C4-2B (cell line): ENCODE measurements around the gene C4orf50.

ENCODE experiments used
- H3K27ac ChIP-seq: fragments of 450-650 bp; 2 replicates; pipeline ENCODE4 v1.5.1; 2017
- CTCF ChIP-seq: fragments of 450-650 bp; conservative IDR thresholded peaks from 2 replicates; pipeline ENCODE4 v1.5.1; 2017; ENCODE audit warnings: mild to moderate bottlenecking
- ZFX ChIP-seq: fragments of 450-650 bp; IDR thresholded peaks from 2 replicates; pipeline ENCODE4 v1.6.1; 2017

C4orf50 gene

GRCh38 chr4:5918331-5918985 lies 99.8 kb downstream of the C4orf50 start:
- H3K27ac ChIP-seq, result no peak overlapping the region
- no peak for TF ChIP-seq CTCF
- TF ChIP-seq ZFX, result no peak

DNA sequence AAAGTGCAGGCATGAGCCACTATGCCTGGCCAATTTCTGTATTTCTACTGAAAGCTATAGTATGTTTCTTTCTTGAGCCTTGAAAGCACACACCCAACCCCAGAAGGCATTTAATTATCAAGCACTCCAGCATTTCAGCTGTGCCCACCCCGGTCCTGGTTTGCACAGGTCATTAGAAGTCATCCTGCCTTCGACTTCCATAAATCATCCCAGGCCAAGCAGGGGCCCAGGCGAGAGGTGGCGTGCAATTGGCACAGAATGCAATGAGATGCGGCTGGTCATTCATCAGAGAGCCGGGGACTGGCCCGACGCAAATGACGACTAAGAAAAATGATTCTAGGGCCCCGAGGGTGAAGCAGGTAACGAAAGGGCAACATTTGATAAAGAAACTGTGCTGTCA lies 100.6 kb downstream of the C4orf50 start:
- TF ChIP-seq CTCF, result no peak
- no peak for TF ChIP-seq ZFX
- H3K27ac ChIP-seq, result no peak overlapping the region

DNA sequence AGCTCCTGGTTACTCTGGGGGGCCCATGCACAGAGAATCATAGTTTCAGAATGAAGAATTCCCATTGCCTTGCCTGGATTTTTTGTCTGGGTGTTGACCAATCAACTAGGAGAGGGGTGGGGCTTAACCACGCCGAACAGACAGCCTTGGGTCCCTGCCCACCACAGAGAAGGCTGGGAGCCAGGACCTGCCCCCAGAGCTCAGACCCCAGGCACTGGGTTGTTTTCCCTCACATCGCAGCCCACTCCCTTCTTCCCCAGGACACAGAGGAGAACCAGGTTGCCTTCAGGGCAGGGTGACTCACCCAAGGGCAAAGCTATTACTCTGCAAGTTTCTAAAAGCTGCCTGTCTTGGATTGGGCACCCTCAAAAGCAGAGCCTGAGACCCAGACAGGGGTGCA lies 102.0 kb downstream of the C4orf50 start:
- TF ChIP-seq ZFX, result no peak
- TF ChIP-seq CTCF, result no peak

GRCh38 chr4:5913454-5913853 lies 104.8 kb downstream of the C4orf50 start:
- TF ChIP-seq CTCF (no peak), ZFX (no peak)
- no peak overlapping the region for H3K27ac ChIP-seq

More for the DNA sequence above, 102.0 kb downstream of the C4orf50 start:
- H3K27ac ChIP-seq, result no peak overlapping the region

- TF ChIP-seq CTCF (no peak), ZFX (no peak)
- H3K27ac ChIP-seq, result no peak overlapping the region
Measured at GRCh38 chr4:5912614-5913019, 105.6 kb downstream of the C4orf50 start.

DNA sequence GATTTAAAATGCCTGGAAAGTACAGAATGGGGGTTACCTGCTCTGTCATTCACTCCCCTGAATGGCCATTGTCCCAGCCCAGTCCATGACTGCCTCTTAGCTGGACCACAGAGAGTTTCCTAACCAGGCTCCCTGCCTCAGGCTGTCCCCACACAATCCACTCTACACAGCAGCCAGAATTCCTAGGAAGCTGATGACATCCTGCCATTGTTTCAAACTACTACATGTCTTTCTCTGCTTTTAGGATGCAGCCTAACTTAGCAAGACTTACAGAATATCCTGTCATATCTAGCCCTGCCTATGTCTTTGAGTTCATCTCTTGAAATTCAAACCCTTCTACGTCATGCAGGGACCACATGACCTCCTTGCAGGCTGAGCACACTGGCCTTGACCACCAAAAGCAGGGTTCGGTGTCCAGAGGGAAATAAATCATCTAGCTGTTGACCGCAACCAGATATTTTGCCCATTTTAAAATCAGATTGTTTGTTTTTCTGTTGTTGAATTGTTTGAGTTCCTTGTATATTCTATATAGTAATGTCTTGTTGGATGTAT lies 109.3 kb downstream of the C4orf50 start:
- no peak overlapping the region for H3K27ac ChIP-seq

DNA sequence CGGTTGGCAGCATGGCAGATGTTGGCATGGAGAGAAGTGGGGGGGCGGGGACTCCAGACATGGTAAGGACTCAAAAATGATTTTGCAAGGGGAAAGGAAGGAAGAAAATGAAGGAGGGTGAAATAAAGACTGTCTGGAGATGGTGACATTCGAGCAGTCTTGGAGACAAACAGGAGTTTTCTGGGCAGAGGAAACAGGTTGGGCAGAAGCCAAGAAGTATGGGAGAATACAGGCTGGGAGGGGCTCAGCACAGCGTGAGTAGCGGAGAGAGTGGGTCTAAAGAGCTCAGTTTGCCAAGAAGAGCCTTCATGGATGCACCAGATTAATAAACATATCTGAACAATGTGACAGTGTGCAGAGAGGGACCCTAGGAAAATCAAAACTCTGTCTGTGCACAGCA lies 112.0 kb downstream of the C4orf50 start:
- H3K27ac ChIP-seq, result no peak overlapping the region
- TF ChIP-seq CTCF (no peak), ZFX (no peak)

More for the DNA sequence above, 109.3 kb downstream of the C4orf50 start:
- no peak for TF ChIP-seq ZFX
- no peak for TF ChIP-seq CTCF
